Neural progenitor cell (in vitro differentiated cells): ENCODE data around the gene HMG20A.

Source experiments
- CTCF ChIP-seq: fragments of 200-600 bp; sonication (generic); IDR thresholded peaks from 2 replicates; pipeline ENCODE4 v1.5.1; 2017; ENCODE audit warnings: antibody characterized with exemption, mild to moderate bottlenecking
- EZH2phosphoT487 ChIP-seq: fragments of 200-600 bp; sonication (generic); IDR thresholded peaks from 2 replicates; pipeline ENCODE4 v1.6.1; 2017; ENCODE audit warnings: antibody characterized with exemption

- TF ChIP-seq CTCF: no peak
- no peak for TF ChIP-seq EZH2phosphoT487
Measured at GRCh38 chr15:77393471-77393840, 27.2 kb upstream of the HMG20A start.
